Measurements from ENCODE around the gene CIC. TPM values are rescaled to one million over a fixed set of nuclear protein-coding genes. Genes with fewer than 3 reads are reported as not detected.

CIC gene
- total RNA-seq, 1 experiment from 2014 or later: 60.7 TPM

GRCh38 chr19:42294471-42295137 is 25.6 kb downstream of the CIC start:
- Histone ChIP-seq H3K79me2 (ENCODE audit: low read depth) (no peaks in the 10 kb centered on the region), H4K20me1 (ENCODE audit: insufficient read depth) (no peaks in the 10 kb centered on the region), H3F3A (ENCODE audit: insufficient read depth, low read depth) (peaks cover 5% of the 10 kb centered on the region; the same call in 1 of the 2 replicates), H2AFZ (no peak overlapping the region), H3K4me1 (replicated peaks; ENCODE audit: insufficient read depth) (no peaks in the 10 kb centered on the region), H3K9me2 (ENCODE audit: insufficient read depth) (no peaks in the 10 kb centered on the region), H3K9me3 (ENCODE audit: insufficient read depth, low read depth) (no peaks in the 10 kb centered on the region), H3K36me3 (ENCODE audit: low read depth) (no peaks in the 10 kb centered on the region), H3K4me3 (no peak overlapping the region), H3K27me3 (ENCODE audit: insufficient read depth, low read depth) (no peaks in the 10 kb centered on the region), H3K27ac (no peak overlapping the region), H3K4me2 (no peak overlapping the region)
- no TSS peak for BruUV-seq (replicated peaks)
- intact Hi-C loops (cut with micrococcal nuclease; ENCODE audit: unreplicated experiment): no loop called here
- ChIA-PET CTCF (interaction anchor here (0.6 kb wide), 1 partner anchor 14 kb away, joined by 12 read pairs; no protein-coding TSS in a partner anchor), POLR2A (ENCODE audit: unreplicated experiment) (interaction anchor here (0.6 kb wide), 1 partner anchor 1235 kb away, joined by 3 read pairs; no protein-coding TSS in a partner anchor)
- TF ChIP-seq CTCF (conservative IDR thresholded peaks at IDR 0.05) (no peak), EZH2 (IDR thresholded peaks at IDR 0.05; ENCODE audit: low read depth) (no peak)
- DNase-seq: no peak

GRCh38 chr19:42295342-42295741 is 26.3 kb downstream of the CIC start:
- Histone ChIP-seq H3K79me2 (ENCODE audit: low read depth) (no peaks in the 10 kb centered on the region), H3K36me3 (ENCODE audit: low read depth) (no peaks in the 10 kb centered on the region), H3K4me2 (no peak overlapping the region), H4K20me1 (ENCODE audit: insufficient read depth) (no peaks in the 10 kb centered on the region), H3K27ac (no peak overlapping the region), H3F3A (ENCODE audit: insufficient read depth, low read depth) (peaks cover 5% of the 10 kb centered on the region; the same call in 1 of the 2 replicates), H3K27me3 (ENCODE audit: insufficient read depth, low read depth) (no peaks in the 10 kb centered on the region), H3K4me3 (no peak overlapping the region), H3K4me1 (replicated peaks; ENCODE audit: insufficient read depth) (no peaks in the 10 kb centered on the region), H3K9me2 (ENCODE audit: insufficient read depth) (no peaks in the 10 kb centered on the region), H3K9me3 (ENCODE audit: insufficient read depth, low read depth) (no peaks in the 10 kb centered on the region), H2AFZ (no peak overlapping the region)
- POLR2A ChIA-PET (ENCODE audit: unreplicated experiment): no interaction called here
- CTCF ChIA-PET: interaction anchor here (0.6 kb wide), 1 partner anchor 140 kb away, joined by 3 read pairs; no protein-coding TSS in a partner anchor
- intact Hi-C loops (cut with micrococcal nuclease; ENCODE audit: unreplicated experiment): no loop called here
- no TSS peak for BruUV-seq (replicated peaks)
- TF ChIP-seq EZH2 (IDR thresholded peaks at IDR 0.05; ENCODE audit: low read depth): no peak
- no peak for TF ChIP-seq CTCF (conservative IDR thresholded peaks at IDR 0.05)
- DNase-seq: no peak

- H3K9me2 ChIP-seq (ENCODE audit: insufficient read depth): no peaks in the 10 kb centered on the region
- no peaks in the 10 kb centered on the region for H3K4me1 ChIP-seq (replicated peaks; ENCODE audit: insufficient read depth)
- H3K4me2 ChIP-seq: no peak overlapping the region
- no peak overlapping the region for H2AFZ ChIP-seq
- CTCF ChIA-PET: interaction anchor here (0.6 kb wide), 1 partner anchor 139 kb away, joined by 3 read pairs; no protein-coding TSS in a partner anchor
- H3K9me3 ChIP-seq (ENCODE audit: insufficient read depth, low read depth): no peaks in the 10 kb centered on the region
- POLR2A ChIA-PET (ENCODE audit: unreplicated experiment): no interaction called here
- no peaks in the 10 kb centered on the region for H3K27me3 ChIP-seq (ENCODE audit: insufficient read depth, low read depth)
- intact Hi-C loops (cut with micrococcal nuclease; ENCODE audit: unreplicated experiment): loop anchor here (1.0 kb wide), 2 partner anchors 53 to 163 kb away; no protein-coding TSS in a partner anchor
- H3K36me3 ChIP-seq (ENCODE audit: low read depth): no peaks in the 10 kb centered on the region
- DNase-seq: peak; percentile 58 to 86
- TF ChIP-seq CTCF (conservative IDR thresholded peaks at IDR 0.05) (peak; percentile 95), EZH2 (IDR thresholded peaks at IDR 0.05; ENCODE audit: low read depth) (no peak)
- peaks cover 5% of the 10 kb centered on the region; the same call in 1 of the 2 replicates for H3F3A ChIP-seq (ENCODE audit: insufficient read depth, low read depth)
- no peaks in the 10 kb centered on the region for H4K20me1 ChIP-seq (ENCODE audit: insufficient read depth)
- no peak overlapping the region for H3K27ac ChIP-seq
- no peak overlapping the region for H3K4me3 ChIP-seq
- peaks cover 4% of the 10 kb centered on the region; the same call in 1 of the 2 replicates for H3K79me2 ChIP-seq (ENCODE audit: low read depth)
- no TSS peak for BruUV-seq (replicated peaks)
Measured at GRCh38 chr19:42295831-42296525, 26.9 kb downstream of the CIC start.
